Muscle layer of duodenum (tissue), 2 donors: ENCODE data around the gene ATF7IP2.
"Not testable (repeated sequence)": the region's sequence is repeated elsewhere in the genome, so short reads cannot be mapped to it uniquely, and the experiment has no call there.

ENCODE experiments used
- H3K27ac ChIP-seq: one replicate; pipeline ENCODE4 v1.7.0; 2013; ENCODE audit warnings: mild to moderate bottlenecking, low read length
- H3K27me3 ChIP-seq: one replicate; pipeline ENCODE4 v1.7.0; 2013; ENCODE audit warnings: low read depth, mild to moderate bottlenecking, control low read depth, low read length
- H3K36me3 ChIP-seq, 2 donors: one replicate each; pipeline ENCODE4 v1.7.0; 2013; ENCODE audit warnings: low read length in 2 of 2, control low read depth in 1 of 2, mild to moderate bottlenecking in 1 of 2; ENCODE audit not compliant: insufficient read depth in 2 of 2, control insufficient read depth in 1 of 2
- H3K4me1 ChIP-seq, 2 donors: one replicate each; pipeline ENCODE4 v1.7.0; 2013; ENCODE audit warnings: low read length in 2 of 2, mild to moderate bottlenecking in 2 of 2, control low read depth in 1 of 2, moderate library complexity in 1 of 2; ENCODE audit not compliant: insufficient read depth in 2 of 2, control insufficient read depth in 1 of 2
- H3K4me3 ChIP-seq, 2 donors: one replicate each; pipeline ENCODE4 v1.7.0; 2013; ENCODE audit warnings: low read length in 2 of 2, low read depth in 1 of 2, mild to moderate bottlenecking in 1 of 2
- H3K9me3 ChIP-seq, 2 donors: one replicate each; pipeline ENCODE4 v1.7.0; 2013; ENCODE audit warnings: low read length in 2 of 2, control low read depth in 1 of 2, mild to moderate bottlenecking in 1 of 2; ENCODE audit not compliant: control insufficient read depth in 1 of 2
- donor health status: healthy.

The ATF7IP2 gene

GRCh38 chr16:10356870-10357842 lies 28.7 kb upstream of the ATF7IP2 start:
- Histone ChIP-seq H3K4me1 (no peaks in the 10 kb centered on the region), H3K27me3 (no peaks in the 10 kb centered on the region), H3K27ac (no peak overlapping the region), H3K4me3 (no peak overlapping the region), H3K36me3 (no peaks in the 10 kb centered on the region), H3K9me3 (no peaks in the 10 kb centered on the region)

- H3K4me3 ChIP-seq, H3K36me3 ChIP-seq, H3K27ac ChIP-seq, H3K9me3 ChIP-seq, H3K27me3 ChIP-seq, H3K4me1 ChIP-seq: not testable (repeated sequence)
Observed at GRCh38 chr16:10361747-10362076, 24.1 kb upstream of the ATF7IP2 start.

- no peaks in the 10 kb centered on the region for H3K4me1 ChIP-seq
- H3K27ac ChIP-seq = no peak overlapping the region
- no peak overlapping the region for H3K4me3 ChIP-seq
- no peaks in the 10 kb centered on the region for H3K9me3 ChIP-seq
- H3K27me3 ChIP-seq = no peaks in the 10 kb centered on the region
- no peaks in the 10 kb centered on the region for H3K36me3 ChIP-seq
Observed at GRCh38 chr16:10362077-10362863, 23.6 kb upstream of the ATF7IP2 start.

GRCh38 chr16:10362864-10363197 lies 23.0 kb upstream of the ATF7IP2 start:
- not testable (repeated sequence) for H3K27ac ChIP-seq, H3K9me3 ChIP-seq, H3K4me3 ChIP-seq, H3K4me1 ChIP-seq, H3K27me3 ChIP-seq, H3K36me3 ChIP-seq

GRCh38 chr16:10366619-10367018 lies 19.2 kb upstream of the ATF7IP2 start:
- not testable (repeated sequence) for H3K4me3 ChIP-seq, H3K4me1 ChIP-seq, H3K27ac ChIP-seq, H3K9me3 ChIP-seq, H3K36me3 ChIP-seq, H3K27me3 ChIP-seq

- H3K27me3 ChIP-seq = no peaks in the 10 kb centered on the region
- H3K9me3 ChIP-seq = no peaks in the 10 kb centered on the region
- no peaks in the 10 kb centered on the region for H3K4me1 ChIP-seq
- H3K36me3 ChIP-seq = no peaks in the 10 kb centered on the region
- H3K27ac ChIP-seq = no peak overlapping the region
- no peak overlapping the region for H3K4me3 ChIP-seq
Observed at GRCh38 chr16:10367616-10368188, 18.2 kb upstream of the ATF7IP2 start.

- H3K36me3 ChIP-seq = no peaks in the 10 kb centered on the region
- H3K27me3 ChIP-seq = no peaks in the 10 kb centered on the region
- no peaks in the 10 kb centered on the region for H3K9me3 ChIP-seq
- no peak overlapping the region for H3K4me3 ChIP-seq
- no peak overlapping the region for H3K27ac ChIP-seq
- no peaks in the 10 kb centered on the region for H3K4me1 ChIP-seq
Observed at GRCh38 chr16:10368969-10369551, 16.8 kb upstream of the ATF7IP2 start.

GRCh38 chr16:10370096-10370726 lies 15.7 kb upstream of the ATF7IP2 start:
- no peaks in the 10 kb centered on the region for H3K9me3 ChIP-seq
- H3K27ac ChIP-seq = no peak overlapping the region
- H3K36me3 ChIP-seq = no peaks in the 10 kb centered on the region
- H3K27me3 ChIP-seq = no peaks in the 10 kb centered on the region
- H3K4me1 ChIP-seq = no peaks in the 10 kb centered on the region
- H3K4me3 ChIP-seq = no peak overlapping the region

GRCh38 chr16:10371592-10371991 lies 14.3 kb upstream of the ATF7IP2 start:
- no peaks in the 10 kb centered on the region for H3K27me3 ChIP-seq
- no peaks in the 10 kb centered on the region for H3K36me3 ChIP-seq
- H3K27ac ChIP-seq = no peak overlapping the region
- no peaks in the 10 kb centered on the region for H3K4me1 ChIP-seq
- no peaks in the 10 kb centered on the region for H3K9me3 ChIP-seq
- H3K4me3 ChIP-seq = no peak overlapping the region

GRCh38 chr16:10373556-10373955 lies 12.3 kb upstream of the ATF7IP2 start:
- Histone ChIP-seq H3K36me3 (no peaks in the 10 kb centered on the region), H3K4me1 (no peaks in the 10 kb centered on the region), H3K9me3 (no peaks in the 10 kb centered on the region), H3K27me3 (no peaks in the 10 kb centered on the region), H3K4me3 (no peak overlapping the region), H3K27ac (no peak overlapping the region)

GRCh38 chr16:10376229-10376628 lies 9.6 kb upstream of the ATF7IP2 start:
- Histone ChIP-seq H3K27me3 (no peaks in the 10 kb centered on the region), H3K27ac (no peak overlapping the region), H3K4me1 (no peaks in the 10 kb centered on the region), H3K36me3 (no peaks in the 10 kb centered on the region), H3K9me3 (no peaks in the 10 kb centered on the region), H3K4me3 (no peak overlapping the region)
